ENCODE results near the gene SPATA9. TPM values are rescaled to one million over a fixed set of nuclear protein-coding genes. Genes with fewer than 3 reads are reported as not detected.

Gene SPATA9
- polyA plus RNA-seq, 1 experiment = 2.4 TPM

DNA sequence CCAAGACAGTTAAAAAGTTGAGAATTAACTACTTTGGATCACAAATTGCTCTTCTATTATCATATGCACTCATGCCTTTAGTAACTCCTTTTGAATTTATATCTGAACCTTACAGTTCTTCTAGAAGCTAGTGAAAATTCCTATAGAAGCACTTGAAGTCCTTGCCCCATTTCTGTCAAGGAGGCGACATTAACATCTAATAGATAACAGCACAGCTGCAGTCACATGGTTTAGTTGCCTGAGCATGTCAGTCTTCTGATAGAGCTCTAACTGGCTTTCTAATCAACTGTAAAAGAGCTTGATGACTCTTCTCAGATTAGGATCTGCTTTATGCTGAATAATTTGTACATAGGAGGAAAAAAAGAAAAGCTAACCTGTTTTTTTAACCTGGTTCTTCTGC is 27.2 kb downstream of the SPATA9 start:
- CTCF ChIA-PET = interaction anchor here (1.4 to 1.6 kb wide), 3 partner anchors 9 to 191 kb away, joined by 3 to 16 read pairs (median 4); no protein-coding TSS in a partner anchor
- Histone ChIP-seq H3K27ac (ENCODE audit: low read depth, low read length) (no peak overlapping the region), H3K27me3 (ENCODE audit: control insufficient read depth, insufficient read depth, low read length) (no peaks in the 10 kb centered on the region), H3K9me3 (ENCODE audit: control insufficient read depth, insufficient read depth, low read length) (no peaks in the 10 kb centered on the region), H3K4me3 (ENCODE audit: low read depth, low read length) (no peak overlapping the region)
- POLR2A ChIA-PET = no interaction called here
- TF ChIP-seq, protein P1, sequence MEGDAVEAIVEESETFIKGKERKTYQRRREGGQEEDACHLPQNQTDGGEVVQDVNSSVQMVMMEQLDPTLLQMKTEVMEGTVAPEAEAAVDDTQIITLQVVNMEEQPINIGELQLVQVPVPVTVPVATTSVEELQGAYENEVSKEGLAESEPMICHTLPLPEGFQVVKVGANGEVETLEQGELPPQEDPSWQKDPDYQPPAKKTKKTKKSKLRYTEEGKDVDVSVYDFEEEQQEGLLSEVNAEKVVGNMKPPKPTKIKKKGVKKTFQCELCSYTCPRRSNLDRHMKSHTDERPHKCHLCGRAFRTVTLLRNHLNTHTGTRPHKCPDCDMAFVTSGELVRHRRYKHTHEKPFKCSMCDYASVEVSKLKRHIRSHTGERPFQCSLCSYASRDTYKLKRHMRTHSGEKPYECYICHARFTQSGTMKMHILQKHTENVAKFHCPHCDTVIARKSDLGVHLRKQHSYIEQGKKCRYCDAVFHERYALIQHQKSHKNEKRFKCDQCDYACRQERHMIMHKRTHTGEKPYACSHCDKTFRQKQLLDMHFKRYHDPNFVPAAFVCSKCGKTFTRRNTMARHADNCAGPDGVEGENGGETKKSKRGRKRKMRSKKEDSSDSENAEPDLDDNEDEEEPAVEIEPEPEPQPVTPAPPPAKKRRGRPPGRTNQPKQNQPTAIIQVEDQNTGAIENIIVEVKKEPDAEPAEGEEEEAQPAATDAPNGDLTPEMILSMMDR (IDR thresholded peaks at IDR 0.05; ENCODE audit: low read depth, low read length) = no peak
- no peak for DNase-seq (ENCODE audit: low read depth, low spot score)

DNA sequence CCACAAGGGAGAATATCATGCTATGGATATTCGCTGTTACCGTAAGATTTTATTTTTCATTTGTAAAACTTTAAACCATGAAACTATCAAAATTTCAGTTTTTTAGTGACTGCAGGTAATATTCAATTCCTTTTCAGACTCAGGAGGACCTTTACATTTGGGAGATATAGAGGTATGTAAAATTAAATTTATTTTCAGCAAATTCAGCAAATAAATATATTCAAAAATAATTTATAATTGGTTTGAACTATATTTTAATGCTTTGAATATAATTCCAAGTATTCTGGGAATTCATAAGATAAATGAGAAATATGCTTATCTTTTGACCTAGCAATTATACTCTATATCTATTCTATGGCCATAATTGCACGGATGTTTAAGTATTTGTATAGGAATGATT is 28.6 kb downstream of the SPATA9 start:
- DNase-seq (ENCODE audit: low read depth, low spot score) = no peak
- Histone ChIP-seq H3K27me3 (ENCODE audit: control insufficient read depth, insufficient read depth, low read length) (no peaks in the 10 kb centered on the region), H3K9me3 (ENCODE audit: control insufficient read depth, insufficient read depth, low read length) (no peaks in the 10 kb centered on the region), H3K27ac (ENCODE audit: low read depth, low read length) (no peak overlapping the region), H3K4me3 (ENCODE audit: low read depth, low read length) (no peak overlapping the region)
- TF ChIP-seq, protein P1 (IDR thresholded peaks at IDR 0.05; ENCODE audit: low read depth, low read length) = no peak
- CTCF ChIA-PET = interaction anchor here (1.2 to 4.7 kb wide), 2 partner anchors 10 to 127 kb away, joined by 3 to 36 read pairs; no protein-coding TSS in a partner anchor
- POLR2A ChIA-PET = no interaction called here

DNA sequence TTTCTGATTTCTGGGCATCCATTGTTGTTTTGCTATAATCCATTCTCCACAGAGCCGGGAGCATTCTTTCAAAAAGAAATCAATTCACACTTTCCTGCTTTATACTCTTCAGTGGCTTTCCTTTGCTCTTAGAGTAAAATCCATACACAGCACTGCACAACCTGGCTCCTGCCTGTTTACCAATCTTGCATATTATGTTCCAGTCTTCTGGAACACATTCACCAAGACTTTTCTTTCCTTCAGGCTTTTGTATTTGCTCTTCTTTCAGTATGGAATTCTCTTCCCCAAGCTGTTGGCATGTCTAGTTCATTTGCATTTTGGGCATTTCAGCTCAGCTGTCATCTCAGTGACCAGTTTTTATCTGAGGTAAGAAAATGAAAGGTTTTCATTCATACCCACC is 29.9 kb downstream of the SPATA9 start:
- DNase-seq (ENCODE audit: low read depth, low spot score) = no peak
- POLR2A ChIA-PET = no interaction called here
- CTCF ChIA-PET = interaction anchor here (0.6 to 4.7 kb wide), 2 partner anchors 9 to 11 kb away, joined by 3 to 36 read pairs; no protein-coding TSS in a partner anchor
- H3K27ac ChIP-seq (ENCODE audit: low read depth, low read length) = no peak overlapping the region
- no peak overlapping the region for H3K4me3 ChIP-seq (ENCODE audit: low read depth, low read length)
- no peaks in the 10 kb centered on the region for H3K9me3 ChIP-seq (ENCODE audit: control insufficient read depth, insufficient read depth, low read length)
- TF ChIP-seq, protein P1 (IDR thresholded peaks at IDR 0.05; ENCODE audit: low read depth, low read length) = no peak
- H3K27me3 ChIP-seq (ENCODE audit: control insufficient read depth, insufficient read depth, low read length) = no peaks in the 10 kb centered on the region

DNA sequence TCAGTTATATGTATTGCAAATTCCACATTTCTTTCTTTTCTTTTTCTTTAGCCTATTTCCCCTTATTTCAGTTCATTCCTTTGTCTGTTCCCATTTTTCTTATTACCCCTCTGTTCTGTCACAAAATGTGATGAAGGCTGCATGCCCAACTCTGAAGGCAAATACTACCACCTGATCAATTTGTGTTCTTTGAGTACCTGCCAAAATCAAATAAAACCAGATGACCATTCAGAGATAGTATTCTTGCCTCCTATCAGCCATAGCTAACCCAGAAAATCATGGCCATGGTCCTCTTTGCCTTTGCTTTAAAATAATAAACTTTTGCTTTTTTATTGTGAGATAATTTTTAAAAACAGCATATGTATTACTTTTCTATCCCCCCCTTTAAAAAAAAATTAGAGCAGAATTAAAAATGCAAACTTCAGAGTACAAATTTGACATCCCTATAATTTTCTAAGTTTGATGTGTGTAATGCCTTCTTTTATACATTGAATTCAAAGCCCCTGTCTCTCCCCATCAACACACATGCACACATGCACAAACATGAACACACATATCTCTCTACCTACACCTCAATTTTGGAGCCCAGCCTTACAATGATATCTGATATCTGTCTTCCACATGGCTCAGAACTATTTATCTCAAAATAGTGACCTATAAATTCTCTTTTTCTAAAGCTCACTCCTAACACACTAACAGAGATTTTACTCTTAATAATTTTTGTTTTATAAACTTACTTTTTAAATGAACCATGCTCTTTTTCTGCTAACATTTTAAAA is 32.8 kb downstream of the SPATA9 start:
- TF ChIP-seq, protein P1 (IDR thresholded peaks at IDR 0.05; ENCODE audit: low read depth, low read length) = no peak
- Histone ChIP-seq H3K9me3 (ENCODE audit: control insufficient read depth, insufficient read depth, low read length) (no peaks in the 10 kb centered on the region), H3K27me3 (ENCODE audit: control insufficient read depth, insufficient read depth, low read length) (no peaks in the 10 kb centered on the region), H3K27ac (ENCODE audit: low read depth, low read length) (no peak overlapping the region), H3K4me3 (ENCODE audit: low read depth, low read length) (no peak overlapping the region)
- CTCF ChIA-PET = interaction anchor here (1.1 to 4.7 kb wide), 2 partner anchors 14 to 197 kb away, joined by 3 to 36 read pairs; no protein-coding TSS in a partner anchor
- DNase-seq (ENCODE audit: low read depth, low spot score) = no peak
- POLR2A ChIA-PET = no interaction called here

DNA sequence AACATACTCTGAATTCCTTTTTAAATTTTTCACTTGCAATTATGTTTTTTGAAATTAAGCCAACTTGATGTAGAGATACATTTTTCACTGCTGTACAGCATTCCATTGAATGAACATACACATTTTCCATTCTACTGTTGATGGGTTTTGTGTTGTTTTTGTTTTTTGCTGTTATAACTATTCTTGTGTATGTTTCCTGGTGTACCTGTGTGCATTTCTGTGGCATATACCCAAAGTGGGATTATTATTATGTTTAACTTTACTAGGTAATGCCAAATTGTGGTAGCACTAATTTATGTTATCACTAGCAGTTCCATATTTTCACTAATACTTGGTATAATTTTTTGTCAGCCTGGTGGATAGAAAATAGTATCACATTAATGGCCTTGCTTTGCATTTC is 33.5 kb downstream of the SPATA9 start:
- Histone ChIP-seq H3K27ac (ENCODE audit: low read depth, low read length) (no peak overlapping the region), H3K9me3 (ENCODE audit: control insufficient read depth, insufficient read depth, low read length) (no peaks in the 10 kb centered on the region), H3K4me3 (ENCODE audit: low read depth, low read length) (no peak overlapping the region), H3K27me3 (ENCODE audit: control insufficient read depth, insufficient read depth, low read length) (no peaks in the 10 kb centered on the region)
- POLR2A ChIA-PET = no interaction called here
- DNase-seq (ENCODE audit: low read depth, low spot score) = no peak
- TF ChIP-seq, protein P1 (IDR thresholded peaks at IDR 0.05; ENCODE audit: low read depth, low read length) = no peak
- CTCF ChIA-PET = no interaction called here

Data from AG04450 (cell line).